Measurements from ENCODE around the gene YDJC.
"Not testable (repeated sequence)": the region's sequence is repeated elsewhere in the genome, so short reads cannot be mapped to it uniquely, and the experiment has no call there.

The YDJC gene

GRCh38 chr22:21639359-21639758, 9.5 kb upstream of the YDJC start:
- Histone ChIP-seq H3K4ac (ENCODE audit: low read depth, low read length) (no peak overlapping the region), H3K27me3 (ENCODE audit: insufficient read depth, low read length) (no peaks in the 10 kb centered on the region), H3K4me3 (ENCODE audit: low read depth, low read length) (no peak overlapping the region), H4K8ac (ENCODE audit: low read depth, low read length) (no peak overlapping the region), H3K79me1 (ENCODE audit: low read length) (peaks cover 7% of the 10 kb centered on the region), H2BK5ac (ENCODE audit: low read depth, low read length, poor library complexity) (no peak overlapping the region), H3K18ac (ENCODE audit: low read length) (no peak overlapping the region), H2BK12ac (ENCODE audit: low read length) (no peak overlapping the region), H3K23ac (ENCODE audit: low read length) (no peak overlapping the region), H4K91ac (ENCODE audit: low read depth, low read length) (no peak overlapping the region), H3K4me1 (ENCODE audit: control insufficient read depth in 1 of 2, insufficient read depth in 2 of 2, low read length in 2 of 2) (peaks cover 0 to 7% of the 10 kb centered on the region in 2 experiments), H3K9ac (ENCODE audit: low read length) (no peak overlapping the region), H3K79me2 (ENCODE audit: control insufficient read depth, insufficient read depth, low read length, poor library complexity) (peaks cover 6% of the 10 kb centered on the region), H3K27ac (ENCODE audit: low read depth, low read length) (no peak overlapping the region), H2BK120ac (ENCODE audit: insufficient read depth, low read length, poor library complexity) (no peak overlapping the region), H3K14ac (ENCODE audit: low read length) (no peak overlapping the region), H2AFZ (ENCODE audit: insufficient read depth, low read length, poor library complexity) (no peak overlapping the region), H3K4me2 (ENCODE audit: low read length) (no peak overlapping the region), H3K9me3 (ENCODE audit: insufficient read depth, low read depth, low read length) (peaks cover 3% of the 10 kb centered on the region), H4K12ac (ENCODE audit: low read depth, low read length) (no peak overlapping the region), H2AK5ac (ENCODE audit: low read length) (no peak overlapping the region), H3K36me3 (ENCODE audit: control insufficient read depth in 1 of 2, insufficient read depth in 2 of 2, low read length in 2 of 2) (peaks cover 8% of the 10 kb centered on the region in 2 experiments)
- no peak for DNase-seq
- WGBS (ENCODE audit: extremely low coverage, insufficient coverage, insufficient read length): no CpG with 5 or more reads among the region's 4 CpGs

GRCh38 chr22:21637450-21637849, 7.6 kb upstream of the YDJC start:
- not testable (repeated sequence) for H3K9ac ChIP-seq (ENCODE audit: low read length); H3K36me3 ChIP-seq (ENCODE audit: control insufficient read depth in 1 of 2, insufficient read depth in 2 of 2, low read length in 2 of 2); H2AFZ ChIP-seq (ENCODE audit: insufficient read depth, low read length, poor library complexity); H3K18ac ChIP-seq (ENCODE audit: low read length); H2BK12ac ChIP-seq (ENCODE audit: low read length); H3K79me2 ChIP-seq (ENCODE audit: control insufficient read depth, insufficient read depth, low read length, poor library complexity); H3K4ac ChIP-seq (ENCODE audit: low read depth, low read length); H4K12ac ChIP-seq (ENCODE audit: low read depth, low read length); H3K79me1 ChIP-seq (ENCODE audit: low read length); H4K91ac ChIP-seq (ENCODE audit: low read depth, low read length); H2AK5ac ChIP-seq (ENCODE audit: low read length); H3K4me3 ChIP-seq (ENCODE audit: low read depth, low read length); H3K14ac ChIP-seq (ENCODE audit: low read length); H2BK5ac ChIP-seq (ENCODE audit: low read depth, low read length, poor library complexity); H3K9me3 ChIP-seq (ENCODE audit: insufficient read depth, low read depth, low read length); H3K23ac ChIP-seq (ENCODE audit: low read length); H3K27me3 ChIP-seq (ENCODE audit: insufficient read depth, low read length); DNase-seq; H3K4me1 ChIP-seq (ENCODE audit: control insufficient read depth in 1 of 2, insufficient read depth in 2 of 2, low read length in 2 of 2); H3K27ac ChIP-seq (ENCODE audit: low read depth, low read length); H2BK120ac ChIP-seq (ENCODE audit: insufficient read depth, low read length, poor library complexity); H4K8ac ChIP-seq (ENCODE audit: low read depth, low read length); H3K4me2 ChIP-seq (ENCODE audit: low read length)
- WGBS (ENCODE audit: extremely low coverage, insufficient coverage, insufficient read length): no CpG with 5 or more reads among the region's 2 CpGs

- no CpG with 5 or more reads among the region's 17 CpGs for WGBS (ENCODE audit: extremely low coverage, insufficient coverage, insufficient read length)
- Histone ChIP-seq H4K8ac (ENCODE audit: low read depth, low read length) (no peak overlapping the region), H2BK5ac (ENCODE audit: low read depth, low read length, poor library complexity) (no peak overlapping the region), H4K91ac (ENCODE audit: low read depth, low read length) (no peak overlapping the region), H3K79me1 (ENCODE audit: low read length) (no peaks in the 10 kb centered on the region), H3K23ac (ENCODE audit: low read length) (no peak overlapping the region), H3K27me3 (ENCODE audit: insufficient read depth, low read length) (no peaks in the 10 kb centered on the region), H2AK5ac (ENCODE audit: low read length) (no peak overlapping the region), H3K4me2 (ENCODE audit: low read length) (no peak overlapping the region), H3K14ac (ENCODE audit: low read length) (no peak overlapping the region), H2BK12ac (ENCODE audit: low read length) (no peak overlapping the region), H4K12ac (ENCODE audit: low read depth, low read length) (no peak overlapping the region), H2AFZ (ENCODE audit: insufficient read depth, low read length, poor library complexity) (no peak overlapping the region), H3K9me3 (ENCODE audit: insufficient read depth, low read depth, low read length) (peaks cover 5% of the 10 kb centered on the region), H3K9ac (ENCODE audit: low read length) (no peak overlapping the region), H2BK120ac (ENCODE audit: insufficient read depth, low read length, poor library complexity) (no peak overlapping the region), H3K4ac (ENCODE audit: low read depth, low read length) (no peak overlapping the region), H3K4me3 (ENCODE audit: low read depth, low read length) (no peak overlapping the region), H3K79me2 (ENCODE audit: control insufficient read depth, insufficient read depth, low read length, poor library complexity) (no peaks in the 10 kb centered on the region), H3K27ac (ENCODE audit: low read depth, low read length) (no peak overlapping the region), H3K4me1 (ENCODE audit: control insufficient read depth in 1 of 2, insufficient read depth in 2 of 2, low read length in 2 of 2) (peaks cover 0 to 2% of the 10 kb centered on the region in 2 experiments), H3K18ac (ENCODE audit: low read length) (no peak overlapping the region), H3K36me3 (ENCODE audit: control insufficient read depth in 1 of 2, insufficient read depth in 2 of 2, low read length in 2 of 2) (no peaks in the 10 kb centered on the region)
- no peak for DNase-seq
These were observed 6.9 kb upstream of the YDJC start for GRCh38 chr22:21636629-21637218.

- Histone ChIP-seq H4K12ac (ENCODE audit: low read depth, low read length) (no peak overlapping the region), H3K27me3 (ENCODE audit: insufficient read depth, low read length) (no peaks in the 10 kb centered on the region), H2BK5ac (ENCODE audit: low read depth, low read length, poor library complexity) (no peak overlapping the region), H2AK5ac (ENCODE audit: low read length) (no peak overlapping the region), H4K91ac (ENCODE audit: low read depth, low read length) (no peak overlapping the region), H3K27ac (ENCODE audit: low read depth, low read length) (no peak overlapping the region), H4K8ac (ENCODE audit: low read depth, low read length) (no peak overlapping the region), H2BK12ac (ENCODE audit: low read length) (no peak overlapping the region), H3K14ac (ENCODE audit: low read length) (no peak overlapping the region), H3K79me1 (ENCODE audit: low read length) (no peaks in the 10 kb centered on the region), H3K9ac (ENCODE audit: low read length) (no peak overlapping the region), H3K9me3 (ENCODE audit: insufficient read depth, low read depth, low read length) (peaks cover 5% of the 10 kb centered on the region), H2AFZ (ENCODE audit: insufficient read depth, low read length, poor library complexity) (no peak overlapping the region), H3K79me2 (ENCODE audit: control insufficient read depth, insufficient read depth, low read length, poor library complexity) (no peaks in the 10 kb centered on the region), H3K18ac (ENCODE audit: low read length) (no peak overlapping the region), H3K4me1 (ENCODE audit: control insufficient read depth in 1 of 2, insufficient read depth in 2 of 2, low read length in 2 of 2) (no peaks in the 10 kb centered on the region), H2BK120ac (ENCODE audit: insufficient read depth, low read length, poor library complexity) (no peak overlapping the region), H3K4me2 (ENCODE audit: low read length) (no peak overlapping the region), H3K4me3 (ENCODE audit: low read depth, low read length) (peak overlapping the region; percentile 44), H3K4ac (ENCODE audit: low read depth, low read length) (no peak overlapping the region), H3K23ac (ENCODE audit: low read length) (no peak overlapping the region), H3K36me3 (ENCODE audit: control insufficient read depth in 1 of 2, insufficient read depth in 2 of 2, low read length in 2 of 2) (no peaks in the 10 kb centered on the region)
- DNase-seq: no peak
- no CpG with 5 or more reads among the region's 15 CpGs for WGBS (ENCODE audit: extremely low coverage, insufficient coverage, insufficient read length)
These were observed 6.1 kb upstream of the YDJC start for GRCh38 chr22:21635771-21636510.
